Suprapubic skin (tissue), 4 donors: ENCODE data around the gene TMEM175. TPM values are rescaled to one million over a fixed set of nuclear protein-coding genes. Genes with fewer than 3 reads are reported as not detected.

Source experiments
- DNase-seq, 2 donors: peaks; one replicate each; pipeline ENCODE4 v3.0.0-alpha.2; 2019; ENCODE audit warnings: low spot score in 2 of 2
- H3K27ac ChIP-seq: fragments of 200-600 bp; sonication (generic); one replicate; pipeline ENCODE4 v1.5.1; 2019
- H3K27me3 ChIP-seq: fragments of 200-600 bp; sonication (generic); one replicate; pipeline ENCODE4 v1.5.1; 2019
- H3K36me3 ChIP-seq: fragments of 200-600 bp; sonication (generic); one replicate; pipeline ENCODE4 v1.5.1; 2019
- H3K4me1 ChIP-seq: fragments of 200-600 bp; sonication (generic); one replicate; pipeline ENCODE4 v1.5.1; 2019
- H3K4me3 ChIP-seq: fragments of 200-600 bp; sonication (generic); one replicate; pipeline ENCODE4 v1.5.1; 2019; ENCODE audit warnings: mild to moderate bottlenecking
- H3K9me3 ChIP-seq: fragments of 200-600 bp; sonication (generic); one replicate; pipeline ENCODE4 v1.5.1; 2019
- CTCF ChIP-seq, 2 donors: fragments of 200-600 bp in 1 of 2; fragments of 450-650 bp in 1 of 2; sonication (generic) in 1 of 2; IDR thresholded peaks; one replicate each; pipeline ENCODE4 v1.5.1; 2016 to 2019; ENCODE audit warnings: antibody characterized with exemption in 2 of 2, mild to moderate bottlenecking in 1 of 2, moderate library complexity in 1 of 2
- EP300 ChIP-seq: sonication (generic); formaldehyde crosslinking; IDR thresholded peaks from one replicate; pipeline ENCODE4 v1.6.1; 2017; ENCODE audit warnings: antibody characterized with exemption
- POLR2A ChIP-seq, 2 donors: fragments of 450-650 bp; IDR thresholded peaks; one replicate each; pipeline ENCODE4 v1.6.1; 2017; ENCODE audit warnings: antibody characterized with exemption in 2 of 2, mild to moderate bottlenecking in 2 of 2, moderate library complexity in 2 of 2
- POLR2AphosphoS5 ChIP-seq, 3 donors: sonication (generic); formaldehyde crosslinking; IDR thresholded peaks; one replicate each; pipeline ENCODE4 v1.6.1; 2017; ENCODE audit warnings: antibody characterized with exemption in 3 of 3
- WGBS: methylation state at CpG from one replicate; pipeline ENCODE4 v1.1.5; 2018; 5-methylcytosine and 5-hydroxymethylcytosine counted together
- total RNA-seq, 4 donors: library from RNA; depleted of rRNA; stranded (reverse); fragments of >200 nt; gene quantifications; one replicate each; pipeline ENCODE4 v1.1.0, GENCODE V29; 2016

TMEM175 gene
- total RNA-seq, 4 donors from 2014 or later: 41.1 to 98.3 (median 65.3) TPM

- no peak overlapping the region for H3K4me3 ChIP-seq
- no peak overlapping the region for H3K27ac ChIP-seq
- no peaks in the 10 kb centered on the region for H3K27me3 ChIP-seq
- H3K9me3 ChIP-seq: no peaks in the 10 kb centered on the region
- peaks cover 38% of the 10 kb centered on the region for H3K36me3 ChIP-seq
- WGBS: 97% methylated on average over 45 of the region's 49 CpGs
- H3K4me1 ChIP-seq: no peaks in the 10 kb centered on the region
- TF ChIP-seq POLR2A (IDR thresholded peaks at IDR 0.05): no peak
- no peak for TF ChIP-seq EP300
- no peak for TF ChIP-seq POLR2AphosphoS5 (IDR thresholded peaks at IDR 0.05)
- no peak for TF ChIP-seq CTCF (IDR thresholded peaks at IDR 0.05)
- no peak for DNase-seq
These were observed 26.5 kb upstream of the TMEM175 start for GRCh38 chr4:905485-906338.

GRCh38 chr4:906339-907102 is 25.7 kb upstream of the TMEM175 start:
- Histone ChIP-seq H3K4me3 (no peak overlapping the region), H3K27ac (no peak overlapping the region), H3K4me1 (no peaks in the 10 kb centered on the region), H3K27me3 (no peaks in the 10 kb centered on the region), H3K9me3 (no peaks in the 10 kb centered on the region), H3K36me3 (peaks cover 41% of the 10 kb centered on the region)
- DNase-seq: no peak
- 95% methylated on average over 15 of the region's 20 CpGs for WGBS
- TF ChIP-seq POLR2AphosphoS5 (IDR thresholded peaks at IDR 0.05) (no peak), CTCF (IDR thresholded peaks at IDR 0.05) (no peak), POLR2A (IDR thresholded peaks at IDR 0.05) (no peak), EP300 (no peak)

- H3K4me3 ChIP-seq: no peak overlapping the region
- DNase-seq: no peak
- H3K4me1 ChIP-seq: no peaks in the 10 kb centered on the region
- no peaks in the 10 kb centered on the region for H3K27me3 ChIP-seq
- H3K36me3 ChIP-seq: peaks cover 45% of the 10 kb centered on the region
- TF ChIP-seq POLR2AphosphoS5 (IDR thresholded peaks at IDR 0.05) (no peak), CTCF (IDR thresholded peaks at IDR 0.05) (no peak), POLR2A (IDR thresholded peaks at IDR 0.05) (no peak), EP300 (no peak)
- no CpG with 5 or more reads among the region's 7 CpGs for WGBS
- H3K9me3 ChIP-seq: no peaks in the 10 kb centered on the region
- H3K27ac ChIP-seq: no peak overlapping the region
These were observed 25.2 kb upstream of the TMEM175 start for GRCh38 chr4:907103-907400.

GRCh38 chr4:907691-908425 is 24.4 kb upstream of the TMEM175 start:
- Histone ChIP-seq H3K4me3 (no peak overlapping the region), H3K36me3 (peaks cover 50% of the 10 kb centered on the region), H3K9me3 (no peaks in the 10 kb centered on the region), H3K27me3 (no peaks in the 10 kb centered on the region), H3K4me1 (no peaks in the 10 kb centered on the region), H3K27ac (no peak overlapping the region)
- WGBS: 73% methylated on average over 31 of the region's 35 CpGs
- DNase-seq: no peak
- TF ChIP-seq EP300 (no peak), POLR2A (IDR thresholded peaks at IDR 0.05) (no peak), POLR2AphosphoS5 (IDR thresholded peaks at IDR 0.05) (no peak), CTCF (IDR thresholded peaks at IDR 0.05) (no peak)

- 95% methylated on average over 26 of the region's 26 CpGs for WGBS
- no peak for DNase-seq
- Histone ChIP-seq H3K9me3 (no peaks in the 10 kb centered on the region), H3K27ac (no peak overlapping the region), H3K27me3 (no peaks in the 10 kb centered on the region), H3K36me3 (peaks cover 37% of the 10 kb centered on the region), H3K4me3 (no peak overlapping the region), H3K4me1 (no peaks in the 10 kb centered on the region)
- TF ChIP-seq POLR2AphosphoS5 (IDR thresholded peaks at IDR 0.05) (no peak), CTCF (IDR thresholded peaks at IDR 0.05) (no peak), POLR2A (IDR thresholded peaks at IDR 0.05) (no peak), EP300 (no peak)
These were observed 23.1 kb upstream of the TMEM175 start for GRCh38 chr4:909131-909571.
